Fibroblast of pulmonary artery (primary cell): Measurements from ENCODE around the gene RASEF.

Source experiments
- DNase-seq: peaks from one replicate; pipeline ENCODE4 v3.0.0-alpha.2; 2010; ENCODE audit warnings: low read depth
- H3K4me3 ChIP-seq: replicated peaks from 2 replicates; pipeline ENCODE4 v1.5.1; 2011; ENCODE audit warnings: low read depth, mild to moderate bottlenecking, control low read depth, low read length, moderate library complexity
- TF ChIP-seq, protein P1 (sequence below): IDR thresholded peaks from 2 replicates; pipeline ENCODE4 v1.5.1; 2011; ENCODE audit warnings: mild to moderate bottlenecking, control low read depth, low read length, inconsistent platforms; ENCODE audit errors: missing control alignments

Gene RASEF

DNA sequence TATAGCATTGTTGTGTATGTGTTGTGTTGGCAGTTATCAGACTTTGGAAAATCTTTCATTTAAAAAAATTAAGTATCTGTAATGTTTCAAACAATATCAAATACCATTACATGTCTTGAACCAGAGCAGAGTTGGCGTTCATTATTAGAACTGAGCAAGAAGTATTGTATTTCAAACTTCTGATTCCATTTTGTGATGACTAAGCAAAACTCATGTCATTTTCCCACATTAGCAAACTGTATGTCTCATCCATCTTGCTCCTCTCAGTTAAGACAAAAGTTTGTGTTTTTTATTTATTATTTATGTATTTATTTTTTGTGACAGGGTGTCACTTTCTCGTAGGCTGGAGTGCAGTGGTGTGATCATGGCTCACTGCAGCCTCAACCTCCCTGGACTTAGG lies 4.6 kb upstream of the RASEF start:
- TF ChIP-seq, protein P1, sequence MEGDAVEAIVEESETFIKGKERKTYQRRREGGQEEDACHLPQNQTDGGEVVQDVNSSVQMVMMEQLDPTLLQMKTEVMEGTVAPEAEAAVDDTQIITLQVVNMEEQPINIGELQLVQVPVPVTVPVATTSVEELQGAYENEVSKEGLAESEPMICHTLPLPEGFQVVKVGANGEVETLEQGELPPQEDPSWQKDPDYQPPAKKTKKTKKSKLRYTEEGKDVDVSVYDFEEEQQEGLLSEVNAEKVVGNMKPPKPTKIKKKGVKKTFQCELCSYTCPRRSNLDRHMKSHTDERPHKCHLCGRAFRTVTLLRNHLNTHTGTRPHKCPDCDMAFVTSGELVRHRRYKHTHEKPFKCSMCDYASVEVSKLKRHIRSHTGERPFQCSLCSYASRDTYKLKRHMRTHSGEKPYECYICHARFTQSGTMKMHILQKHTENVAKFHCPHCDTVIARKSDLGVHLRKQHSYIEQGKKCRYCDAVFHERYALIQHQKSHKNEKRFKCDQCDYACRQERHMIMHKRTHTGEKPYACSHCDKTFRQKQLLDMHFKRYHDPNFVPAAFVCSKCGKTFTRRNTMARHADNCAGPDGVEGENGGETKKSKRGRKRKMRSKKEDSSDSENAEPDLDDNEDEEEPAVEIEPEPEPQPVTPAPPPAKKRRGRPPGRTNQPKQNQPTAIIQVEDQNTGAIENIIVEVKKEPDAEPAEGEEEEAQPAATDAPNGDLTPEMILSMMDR, result no peak
- DNase-seq, result no peak

DNA sequence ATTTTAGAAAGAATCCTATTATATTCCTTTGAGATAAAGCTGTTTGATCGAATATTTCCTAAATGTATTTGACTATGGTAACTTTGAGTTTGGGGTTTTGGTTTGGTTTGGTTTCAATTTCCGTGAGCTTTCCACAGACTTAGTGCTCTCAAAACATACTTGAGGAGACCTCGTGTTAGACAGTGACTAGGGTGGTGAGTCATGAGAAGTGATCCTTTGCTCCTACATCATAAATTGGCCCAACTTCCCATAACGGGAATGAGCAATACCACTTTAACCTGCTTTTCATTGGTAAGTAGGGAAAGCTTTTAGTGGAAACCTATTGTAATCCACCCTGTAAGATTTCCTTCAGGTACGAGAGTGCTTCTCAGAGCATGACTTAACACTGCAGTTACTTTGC lies 3.8 kb upstream of the RASEF start:
- no peak for DNase-seq
- TF ChIP-seq, protein P1, result no peak
- no peak overlapping the region for H3K4me3 ChIP-seq

More for the DNA sequence above, 4.6 kb upstream of the RASEF start:
- no peak overlapping the region for H3K4me3 ChIP-seq

DNA sequence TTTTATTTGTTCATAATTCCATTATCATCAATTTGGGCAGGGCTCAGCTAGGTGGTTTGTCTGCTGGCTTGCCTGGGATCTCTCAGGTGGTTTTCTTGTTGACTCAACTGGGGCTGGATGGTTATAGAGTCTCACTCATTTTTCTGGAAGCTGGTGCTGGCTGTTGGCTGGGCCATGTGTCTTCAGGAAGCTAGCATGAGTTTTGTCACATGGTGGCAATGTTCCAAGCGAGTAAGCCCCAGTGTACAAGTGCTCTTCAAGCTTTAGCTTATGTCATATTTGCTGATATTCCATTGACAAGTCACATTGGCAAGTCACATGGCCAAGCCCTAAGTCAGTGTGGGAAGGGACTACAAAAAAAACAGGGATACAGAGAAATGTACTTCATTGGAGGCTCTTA lies 2.3 kb upstream of the RASEF start:
- no peak for DNase-seq
- no peak overlapping the region for H3K4me3 ChIP-seq
- TF ChIP-seq, protein P1, result no peak

DNA sequence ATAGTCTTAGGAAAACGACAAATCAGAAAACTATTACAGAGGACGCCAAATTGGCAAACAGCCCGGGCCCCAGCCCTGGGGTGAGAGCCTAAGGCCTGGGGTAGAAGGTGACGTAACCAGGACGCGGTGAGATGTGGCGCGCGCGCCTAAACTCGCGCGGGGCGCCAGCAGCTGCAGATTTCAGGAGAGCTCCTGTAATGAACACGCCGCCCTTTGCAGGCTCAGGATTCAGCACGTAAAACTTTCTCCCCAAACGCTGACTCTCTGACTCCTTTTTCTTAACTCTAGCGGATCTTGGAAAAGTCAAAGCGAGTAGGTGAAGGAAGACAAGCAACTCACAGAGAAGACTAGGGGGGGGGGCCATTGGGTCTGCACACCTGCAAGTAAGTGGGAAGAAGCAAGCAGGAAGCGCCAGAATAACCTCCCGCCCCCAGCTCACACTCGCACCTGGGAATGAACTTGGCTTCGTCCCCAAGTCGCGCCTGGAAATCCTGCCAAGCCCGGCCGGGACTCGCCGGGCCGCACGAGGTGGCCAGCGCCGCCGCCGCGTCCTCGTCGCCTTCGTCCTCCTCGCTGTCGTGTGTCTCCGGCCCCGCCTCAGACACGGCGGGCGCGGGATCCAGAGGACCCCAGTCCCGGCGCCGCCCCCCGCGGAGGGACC lies 822 bp downstream of the RASEF start:
- no peak overlapping the region for H3K4me3 ChIP-seq
- TF ChIP-seq, protein P1, result no peak
- no peak for DNase-seq

DNA sequence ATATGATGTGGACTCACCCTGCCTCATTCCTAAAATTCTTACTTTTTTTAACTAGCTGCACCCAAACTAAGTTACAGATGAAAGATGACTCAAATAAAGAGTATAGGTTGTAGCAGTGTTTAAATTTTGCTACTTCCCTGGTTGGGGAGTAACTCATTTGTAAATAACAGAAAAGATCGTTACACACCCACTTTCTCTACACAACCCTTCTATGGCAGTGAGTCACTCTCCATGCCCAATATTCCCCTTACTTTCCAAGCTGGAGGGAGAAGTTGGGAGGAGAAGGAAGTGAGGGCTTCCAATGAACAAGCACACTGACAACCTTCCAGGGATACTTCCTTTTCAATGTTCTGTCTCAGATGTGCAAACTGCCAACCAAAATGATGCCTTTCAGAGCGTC lies 1.9 kb downstream of the RASEF start:
- TF ChIP-seq, protein P1, result no peak
- no peak overlapping the region for H3K4me3 ChIP-seq

DNA sequence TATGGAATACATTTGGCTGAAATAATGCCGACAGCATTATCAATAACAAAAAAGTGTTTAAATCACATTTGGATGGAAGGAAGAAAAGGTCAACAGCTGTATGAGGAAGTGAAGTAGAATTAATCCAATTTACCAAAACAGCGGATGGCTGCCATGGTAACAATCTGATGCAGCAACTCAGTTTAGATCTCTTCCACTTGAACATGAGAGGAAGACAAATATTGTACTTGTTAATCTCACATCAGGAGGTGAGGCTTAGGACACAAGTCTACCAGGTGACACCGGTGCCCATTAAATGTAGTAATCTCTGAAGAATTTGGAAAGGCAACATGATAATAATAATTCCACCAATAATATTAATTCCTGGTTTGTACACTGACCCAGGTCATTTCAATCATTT lies 2.4 kb downstream of the RASEF start:
- H3K4me3 ChIP-seq, result no peak overlapping the region
- DNase-seq, result no peak
- TF ChIP-seq, protein P1, result no peak

More for the DNA sequence above, 1.9 kb downstream of the RASEF start:
- DNase-seq, result no peak

DNA sequence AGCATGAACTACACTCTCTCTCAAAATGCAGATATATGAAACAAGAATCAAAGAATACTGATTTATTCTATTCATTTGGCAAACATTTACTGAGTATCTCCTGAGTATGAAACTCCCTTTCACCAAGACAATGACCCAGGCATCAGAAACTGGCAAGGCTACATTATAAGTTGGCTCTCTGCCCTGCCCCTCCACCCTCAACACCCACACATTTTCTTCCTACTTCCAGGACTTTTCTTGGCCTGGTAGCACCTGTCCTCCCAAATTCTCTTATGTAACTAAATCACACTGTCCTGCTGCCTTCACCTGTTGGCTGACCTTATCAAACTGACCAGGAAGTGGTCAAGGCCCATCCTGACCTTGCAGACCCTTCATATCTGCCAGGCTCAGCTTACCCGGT lies 3.5 kb downstream of the RASEF start:
- DNase-seq, result no peak
- H3K4me3 ChIP-seq, result no peak overlapping the region
- TF ChIP-seq, protein P1, result no peak
